Natural killer cell (primary cell): ENCODE data around the gene CREM. TPM values are rescaled to one million over a fixed set of nuclear protein-coding genes. Genes with fewer than 3 reads are reported as not detected.

Experiments
- ATAC-seq, 3 donors: fragments of 150-1000 bp in 2 of 3; fragments of 200-7000 bp in 1 of 3; cut with Tn5 transposase; 1 replicate in 1 of 3; 2 replicates in 2 of 3; pipeline ENCODE4 v1.10.0; 2021; ENCODE audit warnings: mild to moderate bottlenecking in 2 of 3, moderate library complexity in 2 of 3
- DNase-seq, 2 donors: peaks; one replicate each; pipeline versions ENCODE4 v3.0.0 to v3.0.0-alpha.2; 2013 to 2021; ENCODE audit warnings: mixed read lengths in 1 of 2
- H3K27ac ChIP-seq: one replicate; pipeline ENCODE4 v1.5.1; 2013; ENCODE audit warnings: mild to moderate bottlenecking, low read length
- H3K27me3 ChIP-seq: one replicate; pipeline ENCODE4 v1.6.1; 2013; ENCODE audit warnings: low read length; ENCODE audit not compliant: control insufficient read depth, insufficient read depth
- H3K36me3 ChIP-seq: one replicate; pipeline ENCODE4 v1.6.1; 2013; ENCODE audit warnings: low read length; ENCODE audit not compliant: control insufficient read depth, insufficient read depth
- H3K4me1 ChIP-seq: one replicate; pipeline ENCODE4 v1.6.1; 2013; ENCODE audit warnings: low read length; ENCODE audit not compliant: control insufficient read depth, insufficient read depth
- H3K4me3 ChIP-seq: one replicate; pipeline ENCODE4 v1.5.1; 2013; ENCODE audit warnings: low read length
- H3K9me3 ChIP-seq: one replicate; pipeline ENCODE4 v1.6.1; 2013; ENCODE audit warnings: low read length; ENCODE audit not compliant: control insufficient read depth, insufficient read depth
- H3K27ac Mint-ChIP-seq, 2 donors: one replicate each; pipeline ENCODE4 v1.8.0; 2022; ENCODE audit warnings: mild to moderate bottlenecking in 2 of 2, mixed read lengths in 2 of 2, moderate library complexity in 1 of 2
- H3K27me3 Mint-ChIP-seq, 2 donors: one replicate each; pipeline ENCODE4 v1.8.0; 2022; ENCODE audit warnings: low read depth in 2 of 2, mixed read lengths in 2 of 2
- H3K36me3 Mint-ChIP-seq: one replicate; pipeline ENCODE4 v1.8.0; 2022; ENCODE audit warnings: mixed read lengths
- H3K4me1 Mint-ChIP-seq, 2 donors: one replicate each; pipeline ENCODE4 v1.8.0; 2022; ENCODE audit warnings: mixed read lengths in 2 of 2
- H3K4me3 Mint-ChIP-seq: one replicate; pipeline ENCODE4 v1.8.0; 2022; ENCODE audit warnings: mild to moderate bottlenecking, moderate library complexity, mixed read lengths
- H3K9me3 Mint-ChIP-seq, 2 donors: one replicate each; pipeline ENCODE4 v1.8.0; 2022; ENCODE audit warnings: mixed read lengths in 2 of 2
- CTCF ChIP-seq: fragments of 200-600 bp; IDR thresholded peaks from one replicate; pipeline ENCODE4 v1.8.0; 2022; ENCODE audit warnings: antibody characterized with exemption
- WGBS: methylation state at CpG from one replicate; pipeline ENCODE4 v1.1.7; 2013; ENCODE audit warnings: missing lambda C conversion rate; ENCODE audit not compliant: insufficient coverage; 5-methylcytosine and 5-hydroxymethylcytosine counted together
- intact Hi-C: fragments of 100-400 bp; cut with micrococcal nuclease; formaldehyde crosslinking; loops from one replicate; pipeline ENCODE4 v1.14.2; 2022
- total RNA-seq, 4 donors: library from RNA; stranded (reverse); fragments of 120-200 nt in 1 of 4; gene quantifications; one replicate each; pipeline versions ENCODE4 v1.2.3 to v1.2.4, GENCODE V29; 2013 to 2022

Gene CREM
- total RNA-seq, 3 donors from 2014 or later (not counting 1 experiment from before 2014, with no cell fraction given) = 48.0 to 64.3 (median 54.6) TPM

GRCh38 chr10:35091994-35092790 lies 34.5 kb upstream of the CREM start:
- TF ChIP-seq CTCF = no peak
- no peak overlapping the region for H3K27ac Mint-ChIP-seq
- peaks cover 11 to 22% of the 10 kb centered on the region in 2 donors for H3K27me3 Mint-ChIP-seq
- no peak for ATAC-seq
- Histone ChIP-seq H3K4me1 (peaks cover 16% of the 10 kb centered on the region), H3K36me3 (no peaks in the 10 kb centered on the region), H3K27ac (no peak overlapping the region), H3K9me3 (no peaks in the 10 kb centered on the region), H3K27me3 (peaks cover 7% of the 10 kb centered on the region), H3K4me3 (no peak overlapping the region)
- no peaks in the 10 kb centered on the region for H3K9me3 Mint-ChIP-seq
- 93% methylated on average over 11 of the region's 11 CpGs for WGBS
- no peaks in the 10 kb centered on the region for H3K36me3 Mint-ChIP-seq
- H3K4me1 Mint-ChIP-seq = peaks cover 34 to 36% of the 10 kb centered on the region in 2 donors
- intact Hi-C loops = no loop called here
- DNase-seq = no peak
- H3K4me3 Mint-ChIP-seq = no peak overlapping the region

GRCh38 chr10:35092851-35093250 lies 33.8 kb upstream of the CREM start:
- Histone ChIP-seq H3K4me3 (no peak overlapping the region), H3K36me3 (no peaks in the 10 kb centered on the region), H3K4me1 (peaks cover 16% of the 10 kb centered on the region), H3K27ac (no peak overlapping the region), H3K9me3 (no peaks in the 10 kb centered on the region), H3K27me3 (peaks cover 8% of the 10 kb centered on the region)
- no peak for TF ChIP-seq CTCF
- 74% methylated on average over 1 of the region's 1 CpG for WGBS
- no peaks in the 10 kb centered on the region for H3K36me3 Mint-ChIP-seq
- intact Hi-C loops = no loop called here
- H3K27ac Mint-ChIP-seq = no peak overlapping the region
- H3K4me3 Mint-ChIP-seq = no peak overlapping the region
- peaks cover 11 to 25% of the 10 kb centered on the region in 2 donors for H3K27me3 Mint-ChIP-seq
- no peak for ATAC-seq
- DNase-seq = no peak
- no peaks in the 10 kb centered on the region for H3K9me3 Mint-ChIP-seq
- peaks cover 27 to 30% of the 10 kb centered on the region in 2 donors for H3K4me1 Mint-ChIP-seq

GRCh38 chr10:35096312-35096711 lies 30.3 kb upstream of the CREM start:
- intact Hi-C loops = no loop called here
- ATAC-seq (no peak), DNase-seq (no peak)
- H3K4me1 Mint-ChIP-seq = peaks cover 2% of the 10 kb centered on the region in 2 donors
- no peaks in the 10 kb centered on the region for H3K36me3 ChIP-seq
- no peak overlapping the region for H3K27ac ChIP-seq
- H3K9me3 ChIP-seq = no peaks in the 10 kb centered on the region
- H3K27ac Mint-ChIP-seq = no peak overlapping the region
- peaks cover 8% of the 10 kb centered on the region for H3K27me3 ChIP-seq
- H3K9me3 Mint-ChIP-seq = no peaks in the 10 kb centered on the region
- no peak overlapping the region for H3K4me3 ChIP-seq
- TF ChIP-seq CTCF = no peak
- peaks cover 22 to 30% of the 10 kb centered on the region in 2 donors for H3K27me3 Mint-ChIP-seq
- H3K4me1 ChIP-seq = no peaks in the 10 kb centered on the region
- WGBS = 88% methylated on average over 2 of the region's 2 CpGs
- H3K4me3 Mint-ChIP-seq = no peak overlapping the region
- no peaks in the 10 kb centered on the region for H3K36me3 Mint-ChIP-seq
